ENCODE results near the gene CDH13.

CDH13 gene

GRCh38 chr16:82584553-82585152 lies 42.1 kb upstream of the CDH13 start (continued):
- TF ChIP-seq CSRNP3 (CRISPR knock-in tag; IDR thresholded peaks at IDR 0.05) (no peak), ZFP30 (CRISPR knock-in tag; IDR thresholded peaks at IDR 0.05) (no peak), BACH2 (CRISPR knock-in tag; IDR thresholded peaks at IDR 0.05; ENCODE audit: borderline replicate concordance) (no peak)
- TF ChIP-seq, protein P1, sequence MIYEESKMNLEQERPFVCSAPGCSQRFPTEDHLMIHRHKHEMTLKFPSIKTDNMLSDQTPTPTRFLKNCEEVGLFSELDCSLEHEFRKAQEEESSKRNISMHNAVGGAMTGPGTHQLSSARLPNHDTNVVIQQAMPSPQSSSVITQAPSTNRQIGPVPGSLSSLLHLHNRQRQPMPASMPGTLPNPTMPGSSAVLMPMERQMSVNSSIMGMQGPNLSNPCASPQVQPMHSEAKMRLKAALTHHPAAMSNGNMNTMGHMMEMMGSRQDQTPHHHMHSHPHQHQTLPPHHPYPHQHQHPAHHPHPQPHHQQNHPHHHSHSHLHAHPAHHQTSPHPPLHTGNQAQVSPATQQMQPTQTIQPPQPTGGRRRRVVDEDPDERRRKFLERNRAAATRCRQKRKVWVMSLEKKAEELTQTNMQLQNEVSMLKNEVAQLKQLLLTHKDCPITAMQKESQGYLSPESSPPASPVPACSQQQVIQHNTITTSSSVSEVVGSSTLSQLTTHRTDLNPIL (CRISPR knock-in tag; IDR thresholded peaks at IDR 0.05; ENCODE audit: low read depth): no peak

- TF ChIP-seq CSRNP3 (CRISPR knock-in tag; IDR thresholded peaks at IDR 0.05) (no peak), TSHZ2 (CRISPR knock-in tag; IDR thresholded peaks at IDR 0.05) (no peak), ESRRG (CRISPR knock-in tag; IDR thresholded peaks at IDR 0.05) (no peak), ARNTL (CRISPR knock-in tag; IDR thresholded peaks at IDR 0.05; ENCODE audit: borderline replicate concordance, low read depth) (no peak), ISL1 (CRISPR knock-in tag; IDR thresholded peaks at IDR 0.05) (no peak), CSDC2 (CRISPR knock-in tag; IDR thresholded peaks at IDR 0.05) (no peak), ZFP3 (CRISPR knock-in tag; IDR thresholded peaks at IDR 0.05) (no peak), ZNF565 (CRISPR knock-in tag; conservative IDR thresholded peaks at IDR 0.05; ENCODE audit: low read depth) (no peak), ZNF70 (CRISPR knock-in tag; IDR thresholded peaks at IDR 0.05) (no peak), ZFP30 (CRISPR knock-in tag; IDR thresholded peaks at IDR 0.05) (no peak), TCF4 (CRISPR knock-in tag; IDR thresholded peaks at IDR 0.05; ENCODE audit: borderline replicate concordance) (no peak), SNAI2 (CRISPR knock-in tag; IDR thresholded peaks at IDR 0.05) (no peak), TOX (CRISPR knock-in tag; IDR thresholded peaks at IDR 0.05; ENCODE audit: borderline replicate concordance) (no peak), GLIS3 (CRISPR knock-in tag; IDR thresholded peaks at IDR 0.05) (no peak), BACH2 (CRISPR knock-in tag; IDR thresholded peaks at IDR 0.05; ENCODE audit: borderline replicate concordance) (no peak)
- TF ChIP-seq, protein P2, sequence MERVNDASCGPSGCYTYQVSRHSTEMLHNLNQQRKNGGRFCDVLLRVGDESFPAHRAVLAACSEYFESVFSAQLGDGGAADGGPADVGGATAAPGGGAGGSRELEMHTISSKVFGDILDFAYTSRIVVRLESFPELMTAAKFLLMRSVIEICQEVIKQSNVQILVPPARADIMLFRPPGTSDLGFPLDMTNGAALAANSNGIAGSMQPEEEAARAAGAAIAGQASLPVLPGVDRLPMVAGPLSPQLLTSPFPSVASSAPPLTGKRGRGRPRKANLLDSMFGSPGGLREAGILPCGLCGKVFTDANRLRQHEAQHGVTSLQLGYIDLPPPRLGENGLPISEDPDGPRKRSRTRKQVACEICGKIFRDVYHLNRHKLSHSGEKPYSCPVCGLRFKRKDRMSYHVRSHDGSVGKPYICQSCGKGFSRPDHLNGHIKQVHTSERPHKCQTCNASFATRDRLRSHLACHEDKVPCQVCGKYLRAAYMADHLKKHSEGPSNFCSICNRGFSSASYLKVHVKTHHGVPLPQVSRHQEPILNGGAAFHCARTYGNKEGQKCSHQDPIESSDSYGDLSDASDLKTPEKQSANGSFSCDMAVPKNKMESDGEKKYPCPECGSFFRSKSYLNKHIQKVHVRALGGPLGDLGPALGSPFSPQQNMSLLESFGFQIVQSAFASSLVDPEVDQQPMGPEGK (CRISPR knock-in tag; IDR thresholded peaks at IDR 0.05; ENCODE audit: borderline replicate concordance): no peak
- TF ChIP-seq, protein P1 (CRISPR knock-in tag; IDR thresholded peaks at IDR 0.05; ENCODE audit: low read depth): no peak
Observed at GRCh38 chr16:82585675-82586074, 41.1 kb upstream of the CDH13 start.

GRCh38 chr16:82586130-82586529 lies 40.6 kb upstream of the CDH13 start:
- TF ChIP-seq BACH2 (CRISPR knock-in tag; IDR thresholded peaks at IDR 0.05; ENCODE audit: borderline replicate concordance) (no peak), RARB (CRISPR knock-in tag; IDR thresholded peaks at IDR 0.05) (no peak), ZNF565 (CRISPR knock-in tag; conservative IDR thresholded peaks at IDR 0.05; ENCODE audit: low read depth) (no peak), ISL1 (CRISPR knock-in tag; IDR thresholded peaks at IDR 0.05) (no peak), ZNF70 (CRISPR knock-in tag; IDR thresholded peaks at IDR 0.05) (no peak), ZFP3 (CRISPR knock-in tag; IDR thresholded peaks at IDR 0.05) (no peak), ZC3H10 (CRISPR knock-in tag; IDR thresholded peaks at IDR 0.05) (no peak), TCF4 (CRISPR knock-in tag; IDR thresholded peaks at IDR 0.05; ENCODE audit: borderline replicate concordance) (no peak)
- TF ChIP-seq, protein P1 (CRISPR knock-in tag; IDR thresholded peaks at IDR 0.05; ENCODE audit: low read depth): no peak
- TF ChIP-seq, protein P2 (CRISPR knock-in tag; IDR thresholded peaks at IDR 0.05; ENCODE audit: borderline replicate concordance): no peak
- no peak for ATAC-seq

More at GRCh38 chr16:82585675-82586074, 41.1 kb upstream of the CDH13 start:
- ATAC-seq: no peak

All from SK-N-SH treated with all-trans-retinoic acid at 6 μM for 48 hours (cell line).